ENCODE measurements around the gene AOAH. TPM values are rescaled to one million over a fixed set of nuclear protein-coding genes. Genes with fewer than 3 reads are reported as not detected.
"Not testable (repeated sequence)": the region's sequence is repeated elsewhere in the genome, so short reads cannot be mapped to it uniquely, and the experiment has no call there.

The AOAH gene
- total RNA-seq, 5 donors from 2014 or later (not counting 1 experiment from before 2014, with no cell fraction given) = 13.0 to 78.5 (median 27.5) TPM

- H3K36me3 ChIP-seq (ENCODE audit: control insufficient read depth in 2 of 2, extremely low read depth in 1 of 2, insufficient read depth in 1 of 2, low read length in 1 of 2) = no peaks in the 10 kb centered on the region
- ChIA-PET CTCF (no interaction called here), POLR2A (no interaction called here)
- H3K4me3 Mint-ChIP-seq = no peak overlapping the region
- no peaks in the 10 kb centered on the region for H3K9me3 ChIP-seq
- H3K27me3 Mint-ChIP-seq = peaks cover 0 to 6% of the 10 kb centered on the region in 2 donors
- no peaks in the 10 kb centered on the region for H3K36me3 Mint-ChIP-seq
- H3K27me3 ChIP-seq (replicated peaks in 1 of 2; ENCODE audit: control insufficient read depth in 2 of 2, extremely low read depth in 1 of 2, insufficient read depth in 2 of 2, low read length in 1 of 2) = no peaks in the 10 kb centered on the region
- DNase-seq (no peak), ATAC-seq (replicated peaks in 1 of 4) (no peak)
- 100% methylated on average over 1 of the region's 3 CpGs for WGBS (ENCODE audit: insufficient coverage)
- H3K27ac Mint-ChIP-seq = no peak overlapping the region
- H3K4me3 ChIP-seq (ENCODE audit: control insufficient read depth in 1 of 2, extremely low read depth in 1 of 2, low read length in 1 of 2) = no peak overlapping the region
- H3K4me1 ChIP-seq (ENCODE audit: control insufficient read depth in 1 of 2, extremely low read depth in 1 of 2, insufficient read depth in 2 of 2, low read length in 2 of 2) = peaks cover 0 to 2% of the 10 kb centered on the region in 2 experiments
- no peaks in the 10 kb centered on the region for H3K9me3 Mint-ChIP-seq
- peaks cover 6 to 10% (median 6%) of the 10 kb centered on the region in 3 donors for H3K4me1 Mint-ChIP-seq
- H3K27ac ChIP-seq (ENCODE audit: low read length) = no peak overlapping the region
These were observed 252.1 kb downstream of the AOAH start for GRCh38 chr7:36472141-36472729.

- Histone ChIP-seq H3K27ac (ENCODE audit: low read length) (no peak overlapping the region), H3K4me3 (ENCODE audit: control insufficient read depth in 1 of 2, extremely low read depth in 1 of 2, low read length in 1 of 2) (no peak overlapping the region), H3K36me3 (ENCODE audit: control insufficient read depth in 2 of 2, extremely low read depth in 1 of 2, insufficient read depth in 1 of 2, low read length in 1 of 2) (no peaks in the 10 kb centered on the region), H3K4me1 (ENCODE audit: control insufficient read depth in 1 of 2, extremely low read depth in 1 of 2, insufficient read depth in 2 of 2, low read length in 2 of 2) (peaks cover 0 to under 1% of the 10 kb centered on the region in 2 experiments), H3K27me3 (replicated peaks in 1 of 2; ENCODE audit: control insufficient read depth in 2 of 2, extremely low read depth in 1 of 2, insufficient read depth in 2 of 2, low read length in 1 of 2) (no peaks in the 10 kb centered on the region), H3K9me3 (no peaks in the 10 kb centered on the region)
- ATAC-seq (replicated peaks in 1 of 4) (no peak), DNase-seq (no peak)
- no peak overlapping the region for H3K27ac Mint-ChIP-seq
- POLR2A ChIA-PET = no interaction called here
- peaks cover 0 to 8% of the 10 kb centered on the region in 2 donors for H3K27me3 Mint-ChIP-seq
- H3K4me3 Mint-ChIP-seq = no peak overlapping the region
- CTCF ChIA-PET = interaction anchor here in 1 of 2 donors (0.6 kb wide), 1 partner anchor 42 kb away, joined by 6 read pairs; no protein-coding TSS in a partner anchor
- no peaks in the 10 kb centered on the region for H3K36me3 Mint-ChIP-seq
- H3K9me3 Mint-ChIP-seq = no peaks in the 10 kb centered on the region
- peaks cover 1 to 5% (median 1%) of the 10 kb centered on the region in 3 donors for H3K4me1 Mint-ChIP-seq
These were observed 255.1 kb downstream of the AOAH start for GRCh38 chr7:36469236-36469635.

- H3K27me3 ChIP-seq (replicated peaks in 1 of 2; ENCODE audit: control insufficient read depth in 2 of 2, extremely low read depth in 1 of 2, insufficient read depth in 2 of 2, low read length in 1 of 2) = no peaks in the 10 kb centered on the region
- WGBS (ENCODE audit: insufficient coverage) = 75% methylated on average over 1 of the region's 2 CpGs
- no peaks in the 10 kb centered on the region for H3K4me1 ChIP-seq (ENCODE audit: control insufficient read depth in 1 of 2, extremely low read depth in 1 of 2, insufficient read depth in 2 of 2, low read length in 2 of 2)
- no peaks in the 10 kb centered on the region for H3K9me3 ChIP-seq
- no peaks in the 10 kb centered on the region for H3K36me3 ChIP-seq (ENCODE audit: control insufficient read depth in 2 of 2, extremely low read depth in 1 of 2, insufficient read depth in 1 of 2, low read length in 1 of 2)
- no peak overlapping the region for H3K4me3 ChIP-seq (ENCODE audit: control insufficient read depth in 1 of 2, extremely low read depth in 1 of 2, low read length in 1 of 2)
- Mint-ChIP-seq H3K27me3 (peaks cover 0 to 8% of the 10 kb centered on the region in 2 donors), H3K9me3 (no peaks in the 10 kb centered on the region), H3K4me3 (no peak overlapping the region), H3K36me3 (no peaks in the 10 kb centered on the region), H3K4me1 (no peaks in the 10 kb centered on the region), H3K27ac (no peak overlapping the region)
- no peak overlapping the region for H3K27ac ChIP-seq (ENCODE audit: low read length)
- no peak for DNase-seq
- POLR2A ChIA-PET = no interaction called here
- no peak for ATAC-seq (replicated peaks in 1 of 4)
- CTCF ChIA-PET = interaction anchor here in 1 of 2 donors (0.6 to 0.7 kb wide), 2 partner anchors 42 to 303 kb away, joined by 6 read pairs; no protein-coding TSS in a partner anchor
These were observed 255.8 kb downstream of the AOAH start for GRCh38 chr7:36468370-36469101.

GRCh38 chr7:36466001-36466400, 258.3 kb downstream of the AOAH start:
- not testable (repeated sequence) for H3K4me3 Mint-ChIP-seq, H3K27ac Mint-ChIP-seq
- WGBS (ENCODE audit: insufficient coverage) = 20% methylated on average over 1 of the region's 5 CpGs

GRCh38 chr7:36464271-36464670, 260.0 kb downstream of the AOAH start:
- POLR2A ChIA-PET = interaction anchor here in 1 of 2 donors (0.7 kb wide), 1 partner anchor 30 kb away, joined by 3 read pairs; no protein-coding TSS in a partner anchor
- no peaks in the 10 kb centered on the region for H3K36me3 ChIP-seq (ENCODE audit: control insufficient read depth in 2 of 2, extremely low read depth in 1 of 2, insufficient read depth in 1 of 2, low read length in 1 of 2)
- ATAC-seq (replicated peaks in 1 of 4) (no peak), DNase-seq (no peak)
- no peak overlapping the region for H3K27ac ChIP-seq (ENCODE audit: low read length)
- H3K4me1 Mint-ChIP-seq = no peaks in the 10 kb centered on the region
- H3K27ac Mint-ChIP-seq = no peak overlapping the region
- H3K36me3 Mint-ChIP-seq = no peaks in the 10 kb centered on the region
- no peak overlapping the region for H3K4me3 Mint-ChIP-seq
- no peaks in the 10 kb centered on the region for H3K9me3 Mint-ChIP-seq
- H3K4me1 ChIP-seq (ENCODE audit: control insufficient read depth in 1 of 2, extremely low read depth in 1 of 2, insufficient read depth in 2 of 2, low read length in 2 of 2) = no peaks in the 10 kb centered on the region
- peaks cover 0 to 5% of the 10 kb centered on the region in 2 donors for H3K27me3 Mint-ChIP-seq
- H3K9me3 ChIP-seq = no peaks in the 10 kb centered on the region
- no peaks in the 10 kb centered on the region for H3K27me3 ChIP-seq (replicated peaks in 1 of 2; ENCODE audit: control insufficient read depth in 2 of 2, extremely low read depth in 1 of 2, insufficient read depth in 2 of 2, low read length in 1 of 2)
- no CpG with 5 or more reads among the region's 3 CpGs for WGBS (ENCODE audit: insufficient coverage)
- CTCF ChIA-PET = interaction anchor here (0.5 to 2.2 kb wide), 2 partner anchors 15 to 24 kb away, joined by 3 to 4 read pairs; no protein-coding TSS in a partner anchor
- no peak overlapping the region for H3K4me3 ChIP-seq (ENCODE audit: control insufficient read depth in 1 of 2, extremely low read depth in 1 of 2, low read length in 1 of 2)

More at GRCh38 chr7:36466001-36466400, 258.3 kb downstream of the AOAH start:
- H3K27me3 ChIP-seq (replicated peaks in 1 of 2; ENCODE audit: control insufficient read depth in 2 of 2, extremely low read depth in 1 of 2, insufficient read depth in 2 of 2, low read length in 1 of 2); H3K36me3 Mint-ChIP-seq; H3K4me1 ChIP-seq (ENCODE audit: control insufficient read depth in 1 of 2, extremely low read depth in 1 of 2, insufficient read depth in 2 of 2, low read length in 2 of 2); H3K9me3 Mint-ChIP-seq; ATAC-seq (replicated peaks in 1 of 4); H3K4me1 Mint-ChIP-seq; H3K9me3 ChIP-seq; H3K4me3 ChIP-seq (ENCODE audit: control insufficient read depth in 1 of 2, extremely low read depth in 1 of 2, low read length in 1 of 2); H3K36me3 ChIP-seq (ENCODE audit: control insufficient read depth in 2 of 2, extremely low read depth in 1 of 2, insufficient read depth in 1 of 2, low read length in 1 of 2); H3K27ac ChIP-seq (ENCODE audit: low read length); H3K27me3 Mint-ChIP-seq; POLR2A ChIA-PET; DNase-seq: not testable (repeated sequence)
- CTCF ChIA-PET = interaction anchor here in 1 of 2 donors (2.2 kb wide), 1 partner anchor 22 kb away, joined by 4 read pairs; no protein-coding TSS in a partner anchor
